Stimulated activated memory B cell treated with anti-CD40 and anti-IgM and Interleukin-4, amounts not matched to agents 10 μg/mL and 1 μg/mL and 100 μg/mL, for 72 hours (primary cell): ENCODE measurements around the gene TMEM178B.
"Not testable (repeated sequence)": the region's sequence is repeated elsewhere in the genome, so short reads cannot be mapped to it uniquely, and the experiment has no call there.

ENCODE experiments used
- ATAC-seq: fragments of 150-1000 bp; cut with Tn5 transposase; 2 replicates; pipeline ENCODE4 v1.10.0; 2021
- H3K27ac Mint-ChIP-seq: one replicate; pipeline ENCODE4 v1.8.0; 2022; ENCODE audit warnings: mild to moderate bottlenecking, mixed read lengths
- H3K27me3 Mint-ChIP-seq: one replicate; pipeline ENCODE4 v1.8.0; 2022; ENCODE audit warnings: mixed read lengths
- H3K36me3 Mint-ChIP-seq: one replicate; pipeline ENCODE4 v1.8.0; 2022; ENCODE audit warnings: mixed read lengths
- H3K4me1 Mint-ChIP-seq: one replicate; pipeline ENCODE4 v1.8.0; 2022; ENCODE audit warnings: mixed read lengths
- H3K4me3 Mint-ChIP-seq: one replicate; pipeline ENCODE4 v1.8.0; 2022; ENCODE audit warnings: mild to moderate bottlenecking, moderate library complexity, mixed read lengths
- H3K9me3 Mint-ChIP-seq: one replicate; pipeline ENCODE4 v1.8.0; 2022; ENCODE audit warnings: mixed read lengths

The TMEM178B gene

GRCh38 chr7:141067856-141068255 is 6.0 kb upstream of the TMEM178B start:
- not testable (repeated sequence) for H3K27ac Mint-ChIP-seq, H3K4me3 Mint-ChIP-seq, ATAC-seq, H3K36me3 Mint-ChIP-seq, H3K9me3 Mint-ChIP-seq
- H3K27me3 Mint-ChIP-seq = peaks cover 51% of the 10 kb centered on the region
- H3K4me1 Mint-ChIP-seq = peaks cover 17% of the 10 kb centered on the region

- H3K36me3 Mint-ChIP-seq = no peaks in the 10 kb centered on the region
- H3K4me1 Mint-ChIP-seq = peaks cover 26% of the 10 kb centered on the region
- no peak for ATAC-seq
- H3K9me3 Mint-ChIP-seq = no peaks in the 10 kb centered on the region
- peak overlapping the region; percentile 74 for H3K4me3 Mint-ChIP-seq
- peaks cover 56% of the 10 kb centered on the region for H3K27me3 Mint-ChIP-seq
- H3K27ac Mint-ChIP-seq = peak overlapping the region; percentile 33
These were observed 2.5 kb upstream of the TMEM178B start for GRCh38 chr7:141071260-141071854.

GRCh38 chr7:141071855-141072547 is 1.9 kb upstream of the TMEM178B start:
- H3K4me3 Mint-ChIP-seq = peak overlapping the region; percentile 74

GRCh38 chr7:141072548-141073172 is 1.2 kb upstream of the TMEM178B start:
- H3K4me3 Mint-ChIP-seq = peak overlapping the region; percentile 78
- H3K4me1 Mint-ChIP-seq = peaks cover 26% of the 10 kb centered on the region
- ATAC-seq = peak; percentile 68
- no peaks in the 10 kb centered on the region for H3K36me3 Mint-ChIP-seq
- H3K9me3 Mint-ChIP-seq = no peaks in the 10 kb centered on the region
- peaks cover 56% of the 10 kb centered on the region for H3K27me3 Mint-ChIP-seq
- H3K27ac Mint-ChIP-seq = no peak overlapping the region

More at GRCh38 chr7:141071855-141072547, 1.9 kb upstream of the TMEM178B start:
- Mint-ChIP-seq H3K4me1 (peaks cover 26% of the 10 kb centered on the region), H3K9me3 (no peaks in the 10 kb centered on the region), H3K27ac (peak overlapping the region; percentile 33), H3K27me3 (peaks cover 56% of the 10 kb centered on the region), H3K36me3 (no peaks in the 10 kb centered on the region)
- ATAC-seq = no peak

- Mint-ChIP-seq H3K36me3 (no peaks in the 10 kb centered on the region), H3K4me3 (peak overlapping the region; percentile 78), H3K4me1 (peaks cover 26% of the 10 kb centered on the region), H3K9me3 (no peaks in the 10 kb centered on the region), H3K27me3 (peaks cover 52% of the 10 kb centered on the region), H3K27ac (no peak overlapping the region)
- ATAC-seq = peak; percentile 50
These were observed 657 bp upstream of the TMEM178B start for GRCh38 chr7:141073173-141073640.

- ATAC-seq = peak; percentile 48
- no peaks in the 10 kb centered on the region for H3K36me3 Mint-ChIP-seq
- no peaks in the 10 kb centered on the region for H3K9me3 Mint-ChIP-seq
- H3K27me3 Mint-ChIP-seq = peaks cover 40% of the 10 kb centered on the region
- peak overlapping the region; percentile 75 for H3K4me3 Mint-ChIP-seq
- H3K27ac Mint-ChIP-seq = no peak overlapping the region
- H3K4me1 Mint-ChIP-seq = peaks cover 26% of the 10 kb centered on the region
These were observed 513 bp downstream of the TMEM178B start for GRCh38 chr7:141074162-141074991.

- no peak for ATAC-seq
- peak overlapping the region; percentile 75 for H3K4me3 Mint-ChIP-seq
- H3K9me3 Mint-ChIP-seq = no peaks in the 10 kb centered on the region
- peaks cover 38% of the 10 kb centered on the region for H3K27me3 Mint-ChIP-seq
- no peak overlapping the region for H3K27ac Mint-ChIP-seq
- H3K36me3 Mint-ChIP-seq = no peaks in the 10 kb centered on the region
- peaks cover 26% of the 10 kb centered on the region for H3K4me1 Mint-ChIP-seq
These were observed 1.1 kb downstream of the TMEM178B start for GRCh38 chr7:141074997-141075396.

GRCh38 chr7:141076377-141076776 is 2.5 kb downstream of the TMEM178B start:
- H3K27me3 Mint-ChIP-seq = peaks cover 32% of the 10 kb centered on the region
- ATAC-seq = no peak
- no peaks in the 10 kb centered on the region for H3K9me3 Mint-ChIP-seq
- peaks cover 22% of the 10 kb centered on the region for H3K4me1 Mint-ChIP-seq
- no peaks in the 10 kb centered on the region for H3K36me3 Mint-ChIP-seq
- H3K27ac Mint-ChIP-seq = no peak overlapping the region
- no peak overlapping the region for H3K4me3 Mint-ChIP-seq

GRCh38 chr7:141079219-141079618 is 5.4 kb downstream of the TMEM178B start:
- Mint-ChIP-seq H3K27ac (no peak overlapping the region), H3K27me3 (peaks cover 12% of the 10 kb centered on the region), H3K36me3 (no peaks in the 10 kb centered on the region), H3K9me3 (no peaks in the 10 kb centered on the region), H3K4me1 (peaks cover 6% of the 10 kb centered on the region), H3K4me3 (no peak overlapping the region)
- ATAC-seq = no peak

GRCh38 chr7:141089490-141089889 is 15.6 kb downstream of the TMEM178B start:
- not testable (repeated sequence) for H3K4me3 Mint-ChIP-seq, H3K27ac Mint-ChIP-seq, ATAC-seq, H3K9me3 Mint-ChIP-seq, H3K4me1 Mint-ChIP-seq, H3K36me3 Mint-ChIP-seq
- H3K27me3 Mint-ChIP-seq = peaks cover 35% of the 10 kb centered on the region

- no peak for ATAC-seq
- Mint-ChIP-seq H3K9me3 (no peaks in the 10 kb centered on the region), H3K27me3 (no peaks in the 10 kb centered on the region), H3K4me3 (no peak overlapping the region), H3K27ac (no peak overlapping the region), H3K36me3 (no peaks in the 10 kb centered on the region), H3K4me1 (no peaks in the 10 kb centered on the region)
These were observed 20.6 kb downstream of the TMEM178B start for GRCh38 chr7:141094336-141095070.

- no peaks in the 10 kb centered on the region for H3K9me3 Mint-ChIP-seq
- H3K36me3 Mint-ChIP-seq = no peaks in the 10 kb centered on the region
- H3K4me1 Mint-ChIP-seq = no peaks in the 10 kb centered on the region
- no peak for ATAC-seq
- no peak overlapping the region for H3K4me3 Mint-ChIP-seq
- H3K27ac Mint-ChIP-seq = no peak overlapping the region
- no peaks in the 10 kb centered on the region for H3K27me3 Mint-ChIP-seq
These were observed 23.6 kb downstream of the TMEM178B start for GRCh38 chr7:141097430-141097829.

- H3K9me3 Mint-ChIP-seq = no peaks in the 10 kb centered on the region
- peaks cover 6% of the 10 kb centered on the region for H3K27me3 Mint-ChIP-seq
- H3K27ac Mint-ChIP-seq = no peak overlapping the region
- no peaks in the 10 kb centered on the region for H3K4me1 Mint-ChIP-seq
- ATAC-seq = no peak
- H3K36me3 Mint-ChIP-seq = no peaks in the 10 kb centered on the region
- no peak overlapping the region for H3K4me3 Mint-ChIP-seq
These were observed 28.6 kb downstream of the TMEM178B start for GRCh38 chr7:141102436-141102835.

- Mint-ChIP-seq H3K36me3 (no peaks in the 10 kb centered on the region), H3K27ac (no peak overlapping the region), H3K27me3 (peaks cover 6% of the 10 kb centered on the region), H3K4me3 (no peak overlapping the region), H3K4me1 (no peaks in the 10 kb centered on the region), H3K9me3 (no peaks in the 10 kb centered on the region)
- ATAC-seq = no peak
These were observed 30.1 kb downstream of the TMEM178B start for GRCh38 chr7:141103847-141104429.
